Erythroblast (primary cell): Measurements from ENCODE around the gene NUP50.

Source experiments
- GATA1 ChIP-seq: IDR thresholded peaks from 2 replicates; pipeline ENCODE4 v1.6.1; 2011; ENCODE audit warnings: low read depth, mild to moderate bottlenecking, control low read depth, low read length, moderate library complexity
- POLR2A ChIP-seq: IDR thresholded peaks from 2 replicates; pipeline ENCODE4 v1.6.1; 2011; ENCODE audit warnings: mild to moderate bottlenecking, low read length

GRCh38 chr22:45226503-45227186 is 62.9 kb downstream of the NUP50 start:
- no peak for TF ChIP-seq POLR2A
- no peak for TF ChIP-seq GATA1
